Trophoblast cell (in vitro differentiated cells and primary cell): Measurements from ENCODE around the gene BCL6B.

ENCODE experiments used
- DNase-seq, 2 donors: peaks; one replicate each; pipeline ENCODE4 v3.0.0-alpha.2; 2016
- H2AFZ ChIP-seq: 2 replicates; pipeline ENCODE4 v1.6.1; 2013; ENCODE audit warnings: low read length, moderate library complexity, mild to moderate bottlenecking; ENCODE audit not compliant: insufficient read depth, poor library complexity
- H2AK5ac ChIP-seq: 2 replicates; pipeline ENCODE4 v1.6.1; 2013; ENCODE audit warnings: mild to moderate bottlenecking, low read length
- H2BK120ac ChIP-seq: 2 replicates; pipeline ENCODE4 v1.6.1; 2013; ENCODE audit warnings: low read length, mild to moderate bottlenecking, moderate library complexity; ENCODE audit not compliant: insufficient read depth, poor library complexity
- H2BK12ac ChIP-seq: 2 replicates; pipeline ENCODE4 v1.6.1; 2013; ENCODE audit warnings: mild to moderate bottlenecking, low read length, moderate library complexity
- H2BK5ac ChIP-seq: 2 replicates; pipeline ENCODE4 v1.6.1; 2013; ENCODE audit warnings: low read length, low read depth, moderate library complexity, mild to moderate bottlenecking; ENCODE audit not compliant: poor library complexity
- H3K14ac ChIP-seq: 2 replicates; pipeline ENCODE4 v1.6.1; 2013; ENCODE audit warnings: mild to moderate bottlenecking, low read length
- H3K18ac ChIP-seq: 2 replicates; pipeline ENCODE4 v1.6.1; 2013; ENCODE audit warnings: mild to moderate bottlenecking, low read length
- H3K23ac ChIP-seq: 2 replicates; pipeline ENCODE4 v1.6.1; 2013; ENCODE audit warnings: low read length
- H3K27ac ChIP-seq: 2 replicates; pipeline ENCODE4 v1.5.1; 2013; ENCODE audit warnings: low read depth, mild to moderate bottlenecking, inconsistent platforms, low read length, moderate library complexity
- H3K27me3 ChIP-seq: 2 replicates; pipeline ENCODE4 v1.6.1; 2013; ENCODE audit warnings: inconsistent platforms, mild to moderate bottlenecking, low read length, moderate library complexity; ENCODE audit not compliant: insufficient read depth
- H3K36me3 ChIP-seq, 2 experiments: 1 replicate in 1 of 2; 2 replicates in 1 of 2; pipeline ENCODE4 v1.6.1; 2013; ENCODE audit warnings: low read length in 2 of 2, mild to moderate bottlenecking in 2 of 2, moderate library complexity in 1 of 2; ENCODE audit not compliant: insufficient read depth in 2 of 2, control insufficient read depth in 1 of 2
- H3K4ac ChIP-seq: 2 replicates; pipeline ENCODE4 v1.6.1; 2013; ENCODE audit warnings: low read depth, mild to moderate bottlenecking, low read length, moderate library complexity
- H3K4me1 ChIP-seq, 2 experiments: 1 replicate in 1 of 2; 2 replicates in 1 of 2; pipeline ENCODE4 v1.6.1; 2013; ENCODE audit warnings: low read length in 2 of 2, mild to moderate bottlenecking in 2 of 2, moderate library complexity in 1 of 2; ENCODE audit not compliant: insufficient read depth in 2 of 2, control insufficient read depth in 1 of 2
- H3K4me2 ChIP-seq: 2 replicates; pipeline ENCODE4 v1.6.1; 2013; ENCODE audit warnings: inconsistent platforms, mild to moderate bottlenecking, low read length, moderate library complexity
- H3K4me3 ChIP-seq: 2 replicates; pipeline ENCODE4 v1.5.1; 2013; ENCODE audit warnings: mild to moderate bottlenecking, low read depth, low read length, inconsistent platforms
- H3K79me1 ChIP-seq: one replicate; pipeline ENCODE4 v1.6.1; 2013; ENCODE audit warnings: low read length
- H3K79me2 ChIP-seq: 2 replicates; pipeline ENCODE4 v1.6.1; 2013; ENCODE audit warnings: low read length, mild to moderate bottlenecking; ENCODE audit not compliant: control insufficient read depth, insufficient read depth, poor library complexity
- H3K9ac ChIP-seq: 2 replicates; pipeline ENCODE4 v1.6.1; 2013; ENCODE audit warnings: mild to moderate bottlenecking, low read length
- H3K9me3 ChIP-seq: 2 replicates; pipeline ENCODE4 v1.6.1; 2013; ENCODE audit warnings: low read depth, mild to moderate bottlenecking, control low read depth, inconsistent platforms, low read length; ENCODE audit not compliant: insufficient read depth
- H4K12ac ChIP-seq: 2 replicates; pipeline ENCODE4 v1.6.1; 2013; ENCODE audit warnings: low read depth, mild to moderate bottlenecking, low read length, moderate library complexity
- H4K8ac ChIP-seq: 2 replicates; pipeline ENCODE4 v1.6.1; 2013; ENCODE audit warnings: low read depth, mild to moderate bottlenecking, low read length, moderate library complexity
- H4K91ac ChIP-seq: one replicate; pipeline ENCODE4 v1.6.1; 2013; ENCODE audit warnings: low read depth, mild to moderate bottlenecking, low read length, moderate library complexity
- WGBS: extraction: QIAGEN DNeasy Blood & Tissue Kit; methylation state at CpG from one replicate; pipeline ENCODE4 v1.1.7; 2013; ENCODE audit warnings: missing lambda C conversion rate; ENCODE audit not compliant: insufficient read length, insufficient coverage; ENCODE audit errors: extremely low coverage; 5-methylcytosine and 5-hydroxymethylcytosine counted together

Gene BCL6B

DNA sequence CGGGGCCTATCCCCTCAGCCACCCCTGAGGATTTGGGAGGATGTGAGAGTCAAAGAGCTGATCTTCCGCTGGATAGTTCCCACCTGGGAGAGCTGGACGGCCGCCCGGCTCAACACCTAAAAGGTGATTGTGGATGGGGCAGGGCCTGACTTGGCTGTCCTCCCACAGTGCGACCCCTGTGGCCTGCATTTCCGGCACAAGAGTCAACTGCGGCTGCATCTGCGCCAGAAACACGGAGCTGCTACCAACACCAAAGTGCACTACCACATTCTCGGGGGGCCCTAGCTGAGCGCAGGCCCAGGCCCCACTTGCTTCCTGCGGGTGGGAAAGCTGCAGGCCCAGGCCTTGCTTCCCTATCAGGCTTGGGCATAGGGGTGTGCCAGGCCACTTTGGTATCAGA, 4.5 kb downstream of the BCL6B start:
- Histone ChIP-seq H3K14ac (no peak overlapping the region), H2BK5ac (no peak overlapping the region), H3K4ac (no peak overlapping the region), H2AFZ (no peak overlapping the region), H2BK12ac (no peak overlapping the region), H3K9me3 (peaks cover 6% of the 10 kb centered on the region), H3K79me1 (no peaks in the 10 kb centered on the region), H4K12ac (no peak overlapping the region), H3K4me1 (peaks cover 7 to 8% of the 10 kb centered on the region in 2 experiments), H3K36me3 (no peaks in the 10 kb centered on the region), H3K4me3 (no peak overlapping the region), H4K91ac (no peak overlapping the region), H3K27ac (no peak overlapping the region), H3K79me2 (no peaks in the 10 kb centered on the region), H3K18ac (no peak overlapping the region), H3K23ac (no peak overlapping the region), H2BK120ac (no peak overlapping the region), H4K8ac (no peak overlapping the region), H2AK5ac (no peak overlapping the region), H3K27me3 (peaks cover 11% of the 10 kb centered on the region), H3K9ac (no peak overlapping the region), H3K4me2 (no peak overlapping the region)
- no CpG with 5 or more reads among the region's 13 CpGs for WGBS
- DNase-seq = no peak

DNA sequence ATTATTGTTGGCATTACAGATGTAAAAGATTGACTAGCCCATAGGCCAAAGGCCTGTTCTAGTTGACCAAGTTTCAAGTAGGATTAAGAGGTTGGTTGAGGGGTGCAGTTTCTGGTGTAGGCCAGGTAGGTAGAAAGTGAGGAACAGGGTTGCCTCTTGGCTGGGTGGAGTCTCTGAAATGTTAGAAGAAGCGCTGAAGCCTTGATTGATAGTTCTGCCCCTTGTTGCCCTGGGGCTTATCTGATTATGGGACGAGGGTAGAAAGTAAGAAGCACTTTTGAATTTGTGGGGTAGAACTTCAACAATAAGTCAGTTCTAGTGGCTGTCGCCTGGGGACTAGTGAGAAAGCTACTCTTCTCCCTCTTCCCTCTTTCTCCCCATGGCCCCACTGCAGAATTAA, 6.2 kb downstream of the BCL6B start:
- Histone ChIP-seq H3K9ac (no peak overlapping the region), H3K4ac (no peak overlapping the region), H4K91ac (no peak overlapping the region), H3K4me3 (no peak overlapping the region), H3K36me3 (no peaks in the 10 kb centered on the region), H4K8ac (no peak overlapping the region), H3K27ac (no peak overlapping the region), H3K18ac (no peak overlapping the region), H3K79me2 (no peaks in the 10 kb centered on the region), H3K4me2 (no peak overlapping the region), H2BK120ac (no peak overlapping the region), H2AK5ac (no peak overlapping the region), H2AFZ (no peak overlapping the region), H3K79me1 (no peaks in the 10 kb centered on the region), H2BK12ac (no peak overlapping the region), H3K23ac (no peak overlapping the region), H3K27me3 (no peaks in the 10 kb centered on the region), H3K9me3 (peaks cover under 1% of the 10 kb centered on the region), H3K4me1 (no peaks in the 10 kb centered on the region), H4K12ac (no peak overlapping the region), H3K14ac (no peak overlapping the region), H2BK5ac (no peak overlapping the region)
- WGBS = no CpG with 5 or more reads among the region's 3 CpGs
- no peak for DNase-seq

- Histone ChIP-seq H3K4me3 (no peak overlapping the region), H2BK12ac (no peak overlapping the region), H2AFZ (no peak overlapping the region), H3K4ac (no peak overlapping the region), H3K14ac (no peak overlapping the region), H3K27me3 (no peaks in the 10 kb centered on the region), H3K4me1 (no peaks in the 10 kb centered on the region), H3K23ac (no peak overlapping the region), H3K79me2 (no peaks in the 10 kb centered on the region), H4K8ac (no peak overlapping the region), H3K9me3 (no peaks in the 10 kb centered on the region), H3K9ac (no peak overlapping the region), H2BK5ac (no peak overlapping the region), H3K36me3 (no peaks in the 10 kb centered on the region), H4K91ac (no peak overlapping the region), H4K12ac (no peak overlapping the region), H3K4me2 (no peak overlapping the region), H2BK120ac (no peak overlapping the region), H2AK5ac (no peak overlapping the region), H3K27ac (no peak overlapping the region), H3K18ac (no peak overlapping the region), H3K79me1 (no peaks in the 10 kb centered on the region)
- no CpG with 5 or more reads among the region's 8 CpGs for WGBS
- no peak for DNase-seq
Observed at GRCh38 chr17:7029659-7030058, 6.8 kb downstream of the BCL6B start.

DNA sequence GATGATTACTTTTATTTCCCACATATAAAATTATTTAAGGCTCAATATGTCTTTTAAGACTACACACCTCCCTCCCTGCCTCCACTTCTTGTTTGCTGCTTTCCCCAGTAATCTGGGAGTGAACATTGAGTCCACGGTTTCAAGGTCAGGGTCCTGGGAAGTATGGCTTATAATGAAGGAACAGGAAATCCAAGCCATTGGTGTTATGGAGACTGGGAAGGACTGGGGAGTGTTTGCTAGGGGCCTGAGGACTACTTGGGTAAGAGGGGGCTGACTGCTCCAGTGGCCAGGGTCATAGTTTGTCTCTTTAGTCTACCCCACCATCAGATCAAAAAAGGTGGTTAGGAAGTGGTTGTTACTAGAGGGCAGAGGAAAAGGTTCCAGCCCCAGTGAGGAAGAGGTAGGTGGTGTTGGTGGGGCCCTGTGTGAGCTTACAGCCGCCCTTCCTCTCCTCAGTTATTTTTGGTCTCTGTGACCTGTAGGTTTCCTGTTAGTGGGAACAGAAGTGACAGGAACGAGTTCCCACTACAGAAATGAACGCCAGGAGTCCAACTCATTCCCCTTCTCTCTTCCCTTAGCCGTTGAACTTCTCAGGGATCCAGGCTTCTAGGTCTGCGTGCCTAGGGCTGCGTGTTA, 12.2 kb downstream of the BCL6B start:
- peaks cover 12% of the 10 kb centered on the region for H3K79me1 ChIP-seq
- peaks cover 9 to 12% of the 10 kb centered on the region in 2 experiments for H3K4me1 ChIP-seq
- H3K9me3 ChIP-seq = no peaks in the 10 kb centered on the region
- no peak overlapping the region for H3K27ac ChIP-seq
- H3K79me2 ChIP-seq = peaks cover 8% of the 10 kb centered on the region
- DNase-seq = no peak
- H2BK5ac ChIP-seq = no peak overlapping the region
- no CpG with 5 or more reads among the region's 7 CpGs for WGBS
- peak overlapping the region; percentile 87 for H3K4me2 ChIP-seq
- peak overlapping the region; percentile 85 for H4K8ac ChIP-seq
- peak overlapping the region; percentile 74 for H3K4me3 ChIP-seq
- peak overlapping the region; percentile 33 for H4K91ac ChIP-seq
- peak overlapping the region; percentile 5 for H3K4ac ChIP-seq
- peak overlapping the region; percentile 55 for H2AFZ ChIP-seq
- H2BK120ac ChIP-seq = peak overlapping the region; percentile 5
- peaks cover 2 to 3% of the 10 kb centered on the region in 2 experiments for H3K36me3 ChIP-seq
- peak overlapping the region; percentile 51 for H4K12ac ChIP-seq
- H3K27me3 ChIP-seq = no peaks in the 10 kb centered on the region
- peak overlapping the region; percentile 49 for H2AK5ac ChIP-seq
- H3K14ac ChIP-seq = peak overlapping the region; percentile 21
- H3K9ac ChIP-seq = no peak overlapping the region
- H3K18ac ChIP-seq = no peak overlapping the region
- H3K23ac ChIP-seq = no peak overlapping the region
- H2BK12ac ChIP-seq = no peak overlapping the region
